GM13977 (cell line): ENCODE measurements around the gene ARHGAP24.
A peak's percentile ranks its signal among the peaks of the same experiment; 100 is the strongest.

Experiments
- DNase-seq: peaks from one replicate; pipeline ENCODE4 v3.0.0; 2012; ENCODE audit warnings: low spot score
- CTCF ChIP-seq: IDR thresholded peaks from 2 replicates; pipeline ENCODE4 v1.5.1; 2012; ENCODE audit warnings: mild to moderate bottlenecking, control low read depth; ENCODE audit not compliant: insufficient read depth; ENCODE audit errors: extremely low read depth, missing control alignments
- in situ Hi-C: fragments of 300-500 bp; cut with MboI; formaldehyde crosslinking; loops from one replicate; pipeline ENCODE4 v1.12.0; 2022; ENCODE audit warnings: low sequenced_read_pairs, low pct_unique_long_range_greater_than_20kb, mixed read lengths, inconsistent platforms; ENCODE audit not compliant: unreplicated experiment

The ARHGAP24 gene

GRCh38 chr4:85776096-85776495 lies 301.1 kb downstream of the ARHGAP24 start:
- DNase-seq: no peak
- in situ Hi-C loops: no loop called here
- no peak for TF ChIP-seq CTCF

DNA sequence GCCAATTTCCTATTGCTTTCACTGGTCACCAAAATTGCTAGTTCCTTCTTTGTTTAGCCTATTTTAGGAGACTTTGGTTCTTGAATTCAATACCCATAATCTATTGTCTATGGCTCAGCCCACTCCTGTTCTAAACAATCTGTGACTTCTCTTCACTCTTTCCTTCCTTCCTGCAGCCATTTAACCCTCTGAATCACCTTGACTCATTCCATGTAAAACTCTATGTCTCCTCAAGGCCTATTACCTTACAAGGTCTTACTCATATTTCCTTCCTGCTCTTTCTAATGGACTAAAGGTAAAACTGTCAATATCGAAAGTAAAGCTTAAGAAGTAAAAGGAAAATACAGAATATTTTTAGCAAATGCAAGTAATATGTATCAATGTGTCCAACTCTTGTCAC lies 301.6 kb downstream of the ARHGAP24 start:
- in situ Hi-C loops: no loop called here
- no peak for DNase-seq
- TF ChIP-seq CTCF: no peak

DNA sequence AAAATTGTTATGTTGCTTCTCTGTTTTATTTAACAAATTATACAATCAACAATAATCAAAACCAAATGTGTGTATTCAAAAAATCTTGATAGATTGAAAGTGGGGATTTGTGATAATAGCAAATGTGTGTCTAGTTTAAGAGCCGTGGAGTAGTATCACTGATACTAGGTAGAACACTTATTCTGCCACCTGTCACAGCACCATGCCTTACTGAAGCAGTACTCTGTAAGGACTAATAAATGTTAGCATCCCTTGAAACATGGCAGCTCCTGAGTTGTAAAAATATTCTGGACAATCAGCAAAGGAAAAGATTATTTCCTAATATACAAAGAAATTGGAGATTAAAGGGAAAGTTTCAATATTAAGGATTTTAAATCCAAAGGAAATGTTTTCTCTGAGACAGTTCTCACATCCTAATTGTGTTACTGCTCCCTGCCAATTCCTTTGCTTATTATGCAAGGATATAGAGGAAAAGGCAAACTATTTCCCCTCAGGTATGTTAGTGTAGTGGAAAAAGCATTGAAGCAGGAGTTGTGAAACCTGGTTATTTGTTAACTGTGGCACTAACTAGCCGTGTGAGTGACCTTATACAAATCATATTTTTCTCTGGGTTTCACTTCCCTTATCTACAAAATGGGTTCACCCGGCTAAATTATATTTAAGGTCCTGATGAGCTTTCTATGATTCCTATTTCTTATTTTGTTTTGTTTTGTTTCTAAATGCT lies 303.1 kb downstream of the ARHGAP24 start:
- in situ Hi-C loops: no loop called here
- no peak for TF ChIP-seq CTCF
- DNase-seq: peak; percentile 23

DNA sequence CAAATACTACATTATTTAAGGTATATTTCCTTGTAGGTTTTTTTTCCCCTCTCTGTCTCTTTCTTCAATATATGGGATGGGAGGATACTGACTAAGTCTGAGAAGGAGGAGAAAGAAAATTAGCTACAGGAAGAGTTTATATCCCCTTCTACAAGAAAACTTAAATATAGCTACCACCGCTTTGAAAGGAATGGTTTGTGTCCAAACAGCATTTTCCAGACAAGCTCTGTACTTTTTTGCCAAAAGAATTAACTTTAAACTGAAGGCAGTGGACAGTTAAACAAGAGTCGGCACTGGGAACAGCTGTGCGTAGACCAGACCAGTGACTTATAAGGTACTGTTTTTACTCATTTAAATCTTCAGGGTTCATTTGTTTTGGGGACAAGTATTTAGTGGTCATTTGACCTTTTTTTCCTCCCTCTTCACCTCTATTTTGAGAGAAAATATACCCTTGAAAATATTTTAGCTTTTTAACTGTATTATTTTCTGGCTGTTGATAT lies 303.7 kb downstream of the ARHGAP24 start:
- in situ Hi-C loops: no loop called here
- DNase-seq: peak; percentile 6
- TF ChIP-seq CTCF: no peak

DNA sequence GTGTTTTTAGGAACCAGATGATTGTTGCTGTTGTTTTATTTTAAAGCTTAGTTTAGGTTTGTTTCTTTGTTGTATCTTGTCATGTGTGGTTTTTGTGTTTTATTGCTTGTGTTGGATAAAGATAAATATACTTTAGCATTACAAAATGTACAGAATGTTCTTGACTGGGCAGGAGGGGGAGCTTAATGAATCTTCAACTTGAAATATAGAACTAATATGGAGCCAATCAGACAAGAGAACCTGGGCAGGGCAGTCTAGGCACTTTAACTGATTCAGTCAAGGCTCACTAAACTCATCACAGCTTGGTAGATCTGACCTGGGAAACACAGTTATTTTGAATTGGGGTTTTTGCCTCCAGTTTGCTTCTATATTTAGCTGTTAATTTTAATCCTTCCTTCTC lies 304.2 kb downstream of the ARHGAP24 start:
- no peak for DNase-seq
- in situ Hi-C loops: no loop called here
- no peak for TF ChIP-seq CTCF

DNA sequence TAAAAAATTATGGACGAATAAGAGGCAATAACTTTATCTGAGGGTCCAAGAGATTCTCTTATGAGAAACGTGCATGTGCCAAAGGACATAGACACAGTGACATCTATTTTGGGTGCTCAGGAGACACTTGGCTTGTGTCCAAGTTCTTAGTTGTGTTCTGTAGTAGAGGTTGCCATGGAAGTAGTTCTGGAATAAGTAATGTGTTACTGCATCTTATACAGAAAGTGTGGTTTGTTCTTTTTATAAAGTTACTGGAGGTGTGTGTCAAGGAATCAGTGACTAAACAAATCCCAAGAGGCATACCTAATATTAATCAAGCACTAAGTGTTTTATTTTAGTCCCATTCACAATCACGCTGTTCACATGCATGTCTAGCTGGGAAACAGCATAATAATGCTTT lies 305.7 kb downstream of the ARHGAP24 start:
- no peak for DNase-seq
- in situ Hi-C loops: no loop called here
- no peak for TF ChIP-seq CTCF
